Neural cell (in vitro differentiated cells): ENCODE results near the gene KDM4B. TPM values are rescaled to one million over a fixed set of nuclear protein-coding genes. Genes with fewer than 3 reads are reported as not detected.

Source experiments
- H2AFZ ChIP-seq: fragments of 200-600, 300-800 bp; sonication (generic), shearing (Covaris generic); 2 replicates; pipeline ENCODE4 v1.6.0; 2014; ENCODE audit warnings: low read depth, mild to moderate bottlenecking, antibody characterized with exemption, low read length, moderate library complexity
- H3F3A ChIP-seq: fragments of 200-600 bp; shearing (Covaris generic); 2 replicates; pipeline ENCODE4 v1.6.1; 2016; ENCODE audit warnings: mild to moderate bottlenecking, moderate library complexity, mixed read lengths, antibody characterized with exemption, low read length; ENCODE audit not compliant: insufficient read depth, poor library complexity, severe bottlenecking
- H3K27ac ChIP-seq: fragments of 200-600, 300-800 bp; sonication (generic), shearing (Covaris generic); 2 replicates; pipeline ENCODE4 v1.5.1; 2014; ENCODE audit warnings: mild to moderate bottlenecking, low read length, moderate library complexity
- H3K27me3 ChIP-seq: fragments of 300-800, 200-600 bp; sonication (generic), shearing (Covaris generic); 2 replicates; pipeline ENCODE4 v1.6.0; 2014; ENCODE audit warnings: mild to moderate bottlenecking, low read depth, low read length, moderate library complexity; ENCODE audit not compliant: insufficient read depth
- H3K36me3 ChIP-seq: fragments of 300-800, 200-600 bp; sonication (generic), shearing (Covaris generic); 2 replicates; pipeline ENCODE4 v1.5.1; 2014; ENCODE audit warnings: mild to moderate bottlenecking, antibody characterized with exemption, low read length, moderate library complexity; ENCODE audit not compliant: insufficient read depth
- H3K4me2 ChIP-seq: fragments of 300-800, 200-600 bp; sonication (generic), shearing (Covaris generic); 2 replicates; pipeline ENCODE4 v1.6.0; 2014; ENCODE audit warnings: mild to moderate bottlenecking, low read length
- H3K4me3 ChIP-seq: fragments of 300-800, 200-600 bp; sonication (generic), shearing (Covaris generic); 2 replicates; pipeline ENCODE4 v1.5.1; 2014; ENCODE audit warnings: mild to moderate bottlenecking, low read length, moderate library complexity
- H3K79me2 ChIP-seq: fragments of 200-600 bp; shearing (Covaris generic); replicated peaks from 2 replicates; pipeline ENCODE4 v1.6.0; 2014; ENCODE audit warnings: mild to moderate bottlenecking, low read length, moderate library complexity; ENCODE audit not compliant: insufficient read depth
- H3K9ac ChIP-seq: fragments of 300-800, 200-600 bp; sonication (generic), shearing (Covaris generic); 2 replicates; pipeline ENCODE4 v1.6.1; 2016; ENCODE audit warnings: mild to moderate bottlenecking, low read length, mixed read lengths
- H3K9me2 ChIP-seq: fragments of 200-600 bp; shearing (Covaris generic); 2 replicates; pipeline ENCODE4 v1.6.1; 2016; ENCODE audit warnings: mild to moderate bottlenecking, low read length, mixed read lengths; ENCODE audit not compliant: insufficient read depth
- H3K9me3 ChIP-seq: fragments of 200-600, 300-800 bp; sonication (generic), shearing (Covaris generic); 2 replicates; pipeline ENCODE4 v1.6.1; 2016; ENCODE audit warnings: mild to moderate bottlenecking, mixed run types, low read length, moderate library complexity, mixed read lengths
- H4K20me1 ChIP-seq: fragments of 200-600 bp; shearing (Covaris generic); 2 replicates; pipeline ENCODE4 v1.6.1; 2016; ENCODE audit warnings: mild to moderate bottlenecking, mixed run types; ENCODE audit not compliant: insufficient read depth
- CTCF ChIP-seq: fragments of 450-650 bp; IDR thresholded peaks from 2 replicates; pipeline ENCODE4 v1.5.1; 2014; ENCODE audit warnings: antibody characterized with exemption, mild to moderate bottlenecking, moderate library complexity; ENCODE audit not compliant: poor library complexity, severe bottlenecking
- EP300 ChIP-seq: fragments of 450-650 bp; conservative IDR thresholded peaks from 2 replicates; pipeline ENCODE4 v1.6.1; 2014; ENCODE audit warnings: antibody characterized with exemption, mild to moderate bottlenecking, moderate library complexity; ENCODE audit not compliant: poor library complexity, severe bottlenecking
- EZH2 ChIP-seq: fragments of 200-600, 300-800 bp; shearing (Covaris generic), sonication (generic); IDR thresholded peaks from 2 replicates; pipeline ENCODE4 v1.6.1; 2014; ENCODE audit warnings: antibody characterized with exemption, low read length, borderline replicate concordance, mild to moderate bottlenecking; ENCODE audit not compliant: insufficient read depth, poor library complexity, severe bottlenecking
- MXI1 ChIP-seq: fragments of 450-650 bp; conservative IDR thresholded peaks from 2 replicates; pipeline ENCODE4 v1.6.1; 2014; ENCODE audit warnings: antibody characterized with exemption, mild to moderate bottlenecking; ENCODE audit not compliant: poor library complexity, severe bottlenecking
- POLR2AphosphoS5 ChIP-seq: IDR thresholded peaks from 2 replicates; pipeline ENCODE4 v1.6.1; 2012
- RAD21 ChIP-seq: fragments of 450-650 bp; conservative IDR thresholded peaks from 2 replicates; pipeline ENCODE4 v1.6.1; 2014; ENCODE audit warnings: antibody characterized with exemption, mild to moderate bottlenecking, moderate library complexity
- REST ChIP-seq: IDR thresholded peaks from 2 replicates; pipeline ENCODE4 v1.6.1; 2012; ENCODE audit warnings: borderline replicate concordance
- SMC3 ChIP-seq: fragments of 450-650 bp; conservative IDR thresholded peaks from 2 replicates; pipeline ENCODE4 v1.6.1; 2014; ENCODE audit warnings: antibody characterized with exemption, mild to moderate bottlenecking, moderate library complexity; ENCODE audit not compliant: poor library complexity
- TAF1 ChIP-seq: IDR thresholded peaks from 2 replicates; pipeline ENCODE4 v1.6.1; 2012; ENCODE audit warnings: low read depth
- polyA minus RNA-seq: library from RNA; depleted of rRNA, polyadenylated mRNA; stranded (reverse); fragments of >200 nt; gene quantifications from 2 replicates; pipeline ENCODE4 v1.2.3, GENCODE V29; 2014
- polyA plus RNA-seq: library from polyadenylated mRNA; depleted of rRNA; stranded (reverse); fragments of >200 nt; gene quantifications from 2 replicates; pipeline ENCODE4 v1.2.3, GENCODE V29; 2014

KDM4B gene
- 19.1 and 19.6 TPM in 2 replicates for polyA plus RNA-seq
- 45.0 and 54.3 TPM in 2 replicates for polyA minus RNA-seq

GRCh38 chr19:4968462-4969291, at the start of gene KDM4B:
Gene KDM4B (plus strand): TSS chr19:4969113. CDS start chr19:5032891, 63,778 bp downstream.
- Histone ChIP-seq H3K4me2 (peak within 1 kb of the TSS; percentile 83), H3K79me2 (peaks cover 39% of the 10 kb centered on the region), H3K9ac (peak within 1 kb of the TSS; percentile 84), H3F3A (no peaks in the 10 kb centered on the region), H2AFZ (peak within 1 kb of the TSS; percentile 54), H3K9me3 (no peaks in the 10 kb centered on the region), H3K27me3 (no peaks in the 10 kb centered on the region), H3K9me2 (no peaks in the 10 kb centered on the region), H3K27ac (peak within 1 kb of the TSS; percentile 51), H4K20me1 (peaks cover 15% of the 10 kb centered on the region), H3K36me3 (no peaks in the 10 kb centered on the region), H3K4me3 (peak within 1 kb of the TSS; percentile 79)
- TF ChIP-seq REST (no peak), EZH2 (no peak), RAD21 (no peak), SMC3 (no peak), TAF1 (peak; percentile 50), POLR2AphosphoS5 (peak; percentile 90), MXI1 (peak; percentile 51), EP300 (peak; percentile 63), CTCF (peak; percentile 58)

GRCh38 chr19:4922530-4923275, 46.2 kb upstream of the KDM4B start:
- no peak overlapping the region for H3K4me2 ChIP-seq
- H2AFZ ChIP-seq = no peak overlapping the region
- no peak overlapping the region for H3K27ac ChIP-seq
- H3K4me3 ChIP-seq = no peak overlapping the region
- no peaks in the 10 kb centered on the region for H3K36me3 ChIP-seq
- H4K20me1 ChIP-seq = no peaks in the 10 kb centered on the region
- no peak overlapping the region for H3K9ac ChIP-seq
- no peaks in the 10 kb centered on the region for H3K9me3 ChIP-seq
- H3K9me2 ChIP-seq = no peaks in the 10 kb centered on the region
- no peaks in the 10 kb centered on the region for H3K79me2 ChIP-seq
- no peaks in the 10 kb centered on the region for H3F3A ChIP-seq
- no peaks in the 10 kb centered on the region for H3K27me3 ChIP-seq
- no peak for TF ChIP-seq MXI1
- TF ChIP-seq SMC3 = no peak
- TF ChIP-seq RAD21 = no peak
- TF ChIP-seq POLR2AphosphoS5 = no peak
- no peak for TF ChIP-seq TAF1
- TF ChIP-seq CTCF = no peak
- no peak for TF ChIP-seq EZH2
- TF ChIP-seq REST = no peak
- TF ChIP-seq EP300 = no peak
